GM06990 (cell line): ENCODE results near the gene HTRA2.

ENCODE experiments used
- DNase-seq: peaks from one replicate; pipeline ENCODE4 v3.0.0-alpha.2; 2011; ENCODE audit not compliant: insufficient read length; ENCODE audit errors: extremely low read depth
- H3K27me3 ChIP-seq: replicated peaks from 2 replicates; pipeline ENCODE4 v1.6.0; 2011; ENCODE audit warnings: low read length; ENCODE audit not compliant: control insufficient read depth, insufficient read depth
- H3K36me3 ChIP-seq: 2 replicates; pipeline ENCODE4 v1.5.1; 2011; ENCODE audit warnings: low read length; ENCODE audit not compliant: control insufficient read depth, insufficient read depth
- H3K4me3 ChIP-seq: replicated peaks from 2 replicates; pipeline ENCODE4 v1.5.1; 2011; ENCODE audit warnings: low read depth, mild to moderate bottlenecking, control low read depth, low read length
- CTCF ChIP-seq: IDR thresholded peaks from 2 replicates; pipeline ENCODE4 v1.5.1; 2011; ENCODE audit warnings: low read length, control low read depth, mild to moderate bottlenecking, inconsistent platforms; ENCODE audit not compliant: insufficient read depth, poor library complexity, severe bottlenecking

The HTRA2 gene

GRCh38 chr2:74515271-74515980 lies 14.3 kb upstream of the HTRA2 start:
- TF ChIP-seq CTCF: no peak
- Histone ChIP-seq H3K36me3 (no peaks in the 10 kb centered on the region), H3K4me3 (no peak overlapping the region), H3K27me3 (peaks cover 2% of the 10 kb centered on the region; the same call in 1 of the 2 replicates)
- DNase-seq: peak; percentile 37

GRCh38 chr2:74515981-74516633 lies 13.6 kb upstream of the HTRA2 start:
- Histone ChIP-seq H3K27me3 (peaks cover 2% of the 10 kb centered on the region; the same call in 1 of the 2 replicates), H3K4me3 (0 out of 2 replicates have a peak overlapping the region, but pooled peaks have one; percentile 8), H3K36me3 (no peaks in the 10 kb centered on the region)
- peak; percentile 71 for DNase-seq
- TF ChIP-seq CTCF: no peak

GRCh38 chr2:74516650-74517049 lies 13.1 kb upstream of the HTRA2 start:
- peaks cover 2% of the 10 kb centered on the region; the same call in 1 of the 2 replicates for H3K27me3 ChIP-seq
- no peak overlapping the region for H3K4me3 ChIP-seq
- H3K36me3 ChIP-seq: no peaks in the 10 kb centered on the region
- no peak for TF ChIP-seq CTCF
- no peak for DNase-seq

GRCh38 chr2:74522516-74522915 lies 7.2 kb upstream of the HTRA2 start:
- H3K27me3 ChIP-seq: no peaks in the 10 kb centered on the region
- DNase-seq: no peak
- TF ChIP-seq CTCF: no peak
- H3K36me3 ChIP-seq: peaks cover 14% of the 10 kb centered on the region
- H3K4me3 ChIP-seq: no peak overlapping the region

GRCh38 chr2:74524005-74524404 lies 5.7 kb upstream of the HTRA2 start:
- Histone ChIP-seq H3K36me3 (peaks cover 18% of the 10 kb centered on the region), H3K27me3 (no peaks in the 10 kb centered on the region), H3K4me3 (no peak overlapping the region)
- DNase-seq: no peak
- TF ChIP-seq CTCF: no peak
